ENCODE data around the gene TM9SF2.
A peak's percentile ranks its signal among the peaks of the same experiment; 100 is the strongest.

TM9SF2 gene

GRCh38 chr13:99505814-99506269 is 4.6 kb downstream of the TM9SF2 start:
- no peaks in the 10 kb centered on the region for H3K27me3 ChIP-seq (ENCODE audit: insufficient read depth, low read depth)
- peaks cover 74% of the 10 kb centered on the region for H3K79me2 ChIP-seq (ENCODE audit: insufficient read depth, low read depth)
- H3K27ac ChIP-seq, result no peak overlapping the region
- H2AFZ ChIP-seq (ENCODE audit: low read depth), result no peak overlapping the region
- H3K9ac ChIP-seq, result no peak overlapping the region
- peaks cover 21% of the 10 kb centered on the region for H3K4me1 ChIP-seq (ENCODE audit: low read depth, poor library complexity, severe bottlenecking)
- no peaks in the 10 kb centered on the region for H3K36me3 ChIP-seq (ENCODE audit: insufficient read depth)
- peak; percentile 45 for TF ChIP-seq CTCF (conservative IDR thresholded peaks at IDR 0.05; ENCODE audit: low read depth, low read length)
- H3K4me3 ChIP-seq (IDR thresholded peaks at IDR 0.05; ENCODE audit: insufficient read depth, low read depth, low read length), result no peak overlapping the region
- no peaks in the 10 kb centered on the region for H4K20me1 ChIP-seq (ENCODE audit: insufficient read depth)
- no peak overlapping the region for H3K4me2 ChIP-seq

DNA sequence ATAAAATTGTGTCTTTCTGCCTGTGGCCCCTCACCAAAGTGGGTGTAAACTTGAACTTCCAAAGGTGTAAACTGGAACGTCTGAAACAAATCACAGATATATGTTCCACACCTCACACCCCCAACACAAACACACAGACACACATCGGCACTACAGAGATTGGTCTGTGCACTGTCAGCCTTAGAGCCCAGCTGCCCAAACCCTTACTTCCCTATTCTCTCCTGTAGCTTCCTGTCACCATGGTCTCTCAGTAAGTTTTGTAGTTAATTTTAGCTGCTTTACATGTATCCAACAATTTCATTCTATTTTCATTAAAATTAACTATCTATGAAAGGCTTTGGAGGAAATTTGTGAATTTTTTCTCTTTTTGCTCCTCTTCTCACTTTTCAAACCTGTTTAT is 5.4 kb downstream of the TM9SF2 start:
- Histone ChIP-seq H3K4me1 (ENCODE audit: low read depth, poor library complexity, severe bottlenecking) (peaks cover 21% of the 10 kb centered on the region), H3K4me3 (IDR thresholded peaks at IDR 0.05; ENCODE audit: insufficient read depth, low read depth, low read length) (no peak overlapping the region), H3K9ac (no peak overlapping the region), H3K36me3 (ENCODE audit: insufficient read depth) (no peaks in the 10 kb centered on the region), H3K4me2 (no peak overlapping the region), H4K20me1 (ENCODE audit: insufficient read depth) (no peaks in the 10 kb centered on the region), H2AFZ (ENCODE audit: low read depth) (no peak overlapping the region), H3K27ac (no peak overlapping the region), H3K27me3 (ENCODE audit: insufficient read depth, low read depth) (no peaks in the 10 kb centered on the region), H3K79me2 (ENCODE audit: insufficient read depth, low read depth) (peaks cover 74% of the 10 kb centered on the region)
- TF ChIP-seq CTCF (conservative IDR thresholded peaks at IDR 0.05; ENCODE audit: low read depth, low read length), result no peak

DNA sequence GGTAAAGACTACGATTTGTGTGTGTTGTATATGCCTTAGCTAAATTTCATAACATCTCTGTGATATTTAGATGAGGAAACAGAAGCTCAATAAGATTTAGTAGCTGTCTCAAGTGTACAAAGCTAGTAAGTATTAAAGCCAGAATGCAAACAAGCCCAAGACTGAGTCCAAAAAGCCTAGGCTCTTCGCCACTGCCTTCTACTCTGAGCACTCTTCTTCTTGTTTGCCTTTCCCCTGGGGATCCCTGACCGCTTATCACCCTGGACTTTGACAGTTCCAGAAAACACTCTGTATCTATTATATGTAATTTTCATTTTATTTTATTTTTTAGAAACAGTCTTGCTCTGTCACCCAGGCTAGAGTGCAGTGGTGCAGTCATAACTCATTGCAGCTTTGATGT is 5.8 kb downstream of the TM9SF2 start:
- Histone ChIP-seq H3K4me3 (IDR thresholded peaks at IDR 0.05; ENCODE audit: insufficient read depth, low read depth, low read length) (no peak overlapping the region), H3K4me2 (no peak overlapping the region), H3K9ac (no peak overlapping the region), H3K27me3 (ENCODE audit: insufficient read depth, low read depth) (no peaks in the 10 kb centered on the region), H4K20me1 (ENCODE audit: insufficient read depth) (no peaks in the 10 kb centered on the region), H3K36me3 (ENCODE audit: insufficient read depth) (no peaks in the 10 kb centered on the region), H3K79me2 (ENCODE audit: insufficient read depth, low read depth) (peaks cover 70% of the 10 kb centered on the region), H3K27ac (no peak overlapping the region), H3K4me1 (ENCODE audit: low read depth, poor library complexity, severe bottlenecking) (peaks cover 21% of the 10 kb centered on the region), H2AFZ (ENCODE audit: low read depth) (no peak overlapping the region)
- TF ChIP-seq CTCF (conservative IDR thresholded peaks at IDR 0.05; ENCODE audit: low read depth, low read length), result no peak

DNA sequence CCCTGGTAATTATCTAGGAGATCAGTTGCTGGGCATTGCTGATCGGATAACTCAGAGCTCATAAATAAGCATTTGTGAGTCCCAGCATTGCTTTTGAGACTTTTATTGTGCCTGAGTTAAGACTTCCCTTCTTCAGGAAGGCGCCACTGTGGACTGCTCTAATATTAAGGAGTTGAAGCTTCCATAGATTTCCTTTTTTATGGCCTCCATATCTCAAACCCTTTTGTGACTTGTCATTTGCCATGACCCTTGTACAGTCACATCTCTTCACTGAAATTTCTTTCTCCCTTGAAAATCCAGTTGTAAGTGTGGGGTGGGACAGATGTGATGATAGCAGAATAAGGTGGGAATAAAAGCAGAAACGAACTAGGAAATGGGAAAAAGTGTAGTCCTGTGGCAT is 6.3 kb downstream of the TM9SF2 start:
- Histone ChIP-seq H3K27ac (no peak overlapping the region), H3K9ac (no peak overlapping the region), H3K4me3 (IDR thresholded peaks at IDR 0.05; ENCODE audit: insufficient read depth, low read depth, low read length) (no peak overlapping the region), H3K4me2 (no peak overlapping the region), H2AFZ (ENCODE audit: low read depth) (no peak overlapping the region), H3K36me3 (ENCODE audit: insufficient read depth) (no peaks in the 10 kb centered on the region), H3K4me1 (ENCODE audit: low read depth, poor library complexity, severe bottlenecking) (peaks cover 21% of the 10 kb centered on the region), H3K79me2 (ENCODE audit: insufficient read depth, low read depth) (peaks cover 65% of the 10 kb centered on the region), H4K20me1 (ENCODE audit: insufficient read depth) (no peaks in the 10 kb centered on the region), H3K27me3 (ENCODE audit: insufficient read depth, low read depth) (no peaks in the 10 kb centered on the region)
- no peak for TF ChIP-seq CTCF (conservative IDR thresholded peaks at IDR 0.05; ENCODE audit: low read depth, low read length)

All from KMS-11 (cell line).